GM12878 (cell line): ENCODE results near the gene ECI1. TPM values are rescaled to one million over a fixed set of nuclear protein-coding genes. Genes with fewer than 3 reads are reported as not detected.

Experiments
- ATAC-seq: fragments of 200-7000 bp; cut with Tn5 transposase; 3 replicates; pipeline ENCODE4 v1.9.1; 2020; ENCODE audit warnings: mild to moderate bottlenecking, moderate library complexity
- BruUV-seq: library from RNA; stranded (reverse); fragments of 400-500 nt; replicated peaks from 2 replicates; lab custom pipeline; 2021; lab: Mats Ljungman, UMichigan
- CTCF ChIA-PET: fragments of 300-600 bp; sonication (Branson Sonifier 250); formaldehyde crosslinking; extraction: SDS; loops from one replicate; lab custom pipeline; 2021; ENCODE audit warnings: inconsistent platforms; lab: Yijun Ruan, JAX
- POLR2A ChIA-PET: fragments of 350-600 bp; formaldehyde crosslinking; extraction: SDS; loops from one replicate; lab custom pipeline; 2021; ENCODE audit warnings: inconsistent platforms; lab: Charles Lee
- RAD21 ChIA-PET: fragments of 300-600 bp; sonication (Branson Sonifier 250); formaldehyde crosslinking; loops from one replicate; lab custom pipeline; 2023; ENCODE audit warnings: antibody characterized with exemption; ENCODE audit not compliant: unreplicated experiment; lab: Charles Lee
- SMC1A ChIA-PET: fragments of 300-600 bp; sonication (Branson Sonifier 250); formaldehyde crosslinking; loops from one replicate; lab custom pipeline; 2023; ENCODE audit not compliant: unreplicated experiment, uncharacterized antibody; lab: Charles Lee
- DNase-seq: peaks from one replicate; pipeline ENCODE4 v3.0.0-alpha.2; 2011; ENCODE audit warnings: low read depth, low spot score
- FAIRE-seq: peaks from 3 replicates; lab custom pipeline; 2011; peaks lifted over from hg19 to GRCh38; lab: Jason Lieb, UNC
- H2AFZ ChIP-seq: 2 replicates; pipeline ENCODE4 v1.6.0; 2011; ENCODE audit warnings: low read depth, low read length, control low read depth; ENCODE audit not compliant: control insufficient read depth
- H3K27ac ChIP-seq: 2 replicates; pipeline ENCODE4 v1.5.1; 2011; ENCODE audit warnings: control low read depth; ENCODE audit not compliant: control insufficient read depth, insufficient read depth
- H3K27me3 ChIP-seq, 2 experiments: replicated peaks in 1 of 2; 2 replicates each; pipeline versions ENCODE4 v1.6.0 to v1.6.1; 2011; ENCODE audit warnings: low read length in 1 of 2; ENCODE audit not compliant: control insufficient read depth in 2 of 2, insufficient read depth in 2 of 2
- H3K36me3 ChIP-seq, 2 experiments: 2 replicates each; pipeline ENCODE4 v1.5.1; 2011; ENCODE audit warnings: low read length in 1 of 2; ENCODE audit not compliant: control insufficient read depth in 2 of 2, insufficient read depth in 2 of 2
- H3K4me1 ChIP-seq: 2 replicates; pipeline ENCODE4 v1.6.1; 2011; ENCODE audit warnings: mild to moderate bottlenecking, low read length, moderate library complexity, mixed read lengths; ENCODE audit not compliant: control insufficient read depth, insufficient read depth
- H3K4me2 ChIP-seq: 2 replicates; pipeline ENCODE4 v1.6.0; 2011; ENCODE audit warnings: control low read depth; ENCODE audit not compliant: control insufficient read depth, insufficient read depth
- H3K4me3 ChIP-seq: fragments of 200-600 bp; sonication (generic); 2 replicates; pipeline ENCODE4 v1.5.1; 2016
- H3K79me2 ChIP-seq: 2 replicates; pipeline ENCODE4 v1.6.0; 2011; ENCODE audit warnings: low read length; ENCODE audit not compliant: control insufficient read depth, insufficient read depth
- H3K9ac ChIP-seq: 2 replicates; pipeline ENCODE4 v1.8.0; 2011; ENCODE audit warnings: low read length, control low read depth, mixed read lengths; ENCODE audit not compliant: control insufficient read depth, insufficient read depth
- H3K9me3 ChIP-seq: replicated peaks from 3 replicates; pipeline ENCODE4 v1.5.1; 2011; ENCODE audit warnings: mild to moderate bottlenecking, low read length; ENCODE audit not compliant: control insufficient read depth, insufficient read depth
- H4K20me1 ChIP-seq: 2 replicates; pipeline ENCODE4 v1.6.0; 2011; ENCODE audit not compliant: control insufficient read depth, insufficient read depth
- HDAC2 ChIP-seq: fragments of 200-600 bp; sonication (generic); IDR thresholded peaks from 2 replicates; pipeline ENCODE4 v1.6.1; 2017
- KLF5 ChIP-seq: fragments of 450-650 bp; IDR thresholded peaks from 2 replicates; pipeline ENCODE4 v1.6.1; 2014; ENCODE audit warnings: mild to moderate bottlenecking; ENCODE audit not compliant: partially characterized antibody
- NR2C1 ChIP-seq: fragments of 450-650 bp; IDR thresholded peaks from 2 replicates; pipeline ENCODE4 v1.6.1; 2017; ENCODE audit warnings: antibody characterized with exemption, mild to moderate bottlenecking, moderate library complexity
- NR2C2 ChIP-seq: IDR thresholded peaks from 2 replicates; pipeline ENCODE4 v1.6.1; 2011; ENCODE audit warnings: borderline replicate concordance, low read depth; ENCODE audit not compliant: control insufficient read depth, insufficient read length
- RAD51 ChIP-seq: fragments of 450-650 bp; IDR thresholded peaks from 2 replicates; pipeline ENCODE4 v1.6.1; 2016; ENCODE audit warnings: moderate library complexity, mild to moderate bottlenecking, inconsistent platforms
- ZZZ3 ChIP-seq: IDR thresholded peaks from 2 replicates; pipeline ENCODE4 v1.6.1; 2011; ENCODE audit warnings: low read depth; ENCODE audit not compliant: control insufficient read depth, insufficient read length
- WGBS: methylation state at CpG from one replicate; pipeline ENCODE4 v1.1.6; 2016; ENCODE audit warnings: low lambda C conversion rate; ENCODE audit not compliant: insufficient replicate concordance, insufficient coverage; ENCODE audit errors: missing lambda C conversion rate; 5-methylcytosine and 5-hydroxymethylcytosine counted together
- in situ Hi-C: fragments of 300-500 bp; cut with MboI; formaldehyde crosslinking; loops from 9 replicates; pipeline ENCODE4 v1.14.3; 2018; ENCODE audit warnings: mixed read lengths
- intact Hi-C: fragments of 100-400 bp; cut with micrococcal nuclease; formaldehyde crosslinking; loops from one replicate; pipeline ENCODE4 v1.14.2; 2022; ENCODE audit not compliant: unreplicated experiment
- polyA plus RNA-seq, 11 experiments: library from polyadenylated mRNA; depleted of rRNA in 4 of 11; unstranded in 6 of 11; stranded (reverse) in 5 of 11; fragments of >200 nt; fragmentation: Nextera tagmentation in 4 of 11; fragmentation: Illumina TruSeq in 1 of 11; extraction: Ambion mirVana in 4 of 11; extraction: Trizol in 1 of 11; gene quantifications; 1 replicate in 1 of 11; 2 replicates in 10 of 11; pipeline versions ENCODE4 v1.2.1 to v1.2.3, GENCODE V29; 2011 to 2016; ENCODE audit warnings: inconsistent platforms in 2 of 11, missing spikeins in 2 of 11, low read depth in 1 of 11
- total RNA-seq, 4 experiments: library from RNA; depleted of rRNA in 3 of 4; stranded (reverse); fragments of >200 nt in 3 of 4; fragmentation: Illumina TruSeq in 1 of 4; extraction: Trizol in 1 of 4; gene quantifications; 2 replicates each; pipeline versions ENCODE4 v1.2.1 to v1.2.3, GENCODE V29; 2013 to 2021

Gene ECI1
- total and polyA plus RNA-seq, 10 of the 15 experiments (the other 5 are each of a cell fraction or from before 2014, with no cell fraction given): 2.2 to 82.1 (median 24.8) TPM

- Histone ChIP-seq H2AFZ (no peak overlapping the region), H3K27me3 (no peaks in the 10 kb centered on the region), H3K4me3 (no peak overlapping the region), H4K20me1 (no peaks in the 10 kb centered on the region), H3K36me3 (peaks cover 0 to 22% of the 10 kb centered on the region in 2 experiments; a peak in 2 of 4 replicates), H3K79me2 (peaks cover 1% of the 10 kb centered on the region; the same call in 1 of the 2 replicates), H3K27ac (no peak overlapping the region), H3K4me1 (no peaks in the 10 kb centered on the region), H3K9ac (no peak overlapping the region), H3K4me2 (no peak overlapping the region), H3K9me3 (no peaks in the 10 kb centered on the region)
- DNase-seq (no peak), ATAC-seq (no peak), FAIRE-seq (no peak)
- ChIA-PET RAD21 (interaction anchor here (1.0 kb wide), 1 partner anchor 116 kb away, joined by 3 read pairs; no protein-coding TSS in a partner anchor), CTCF (no interaction called here), SMC1A (no interaction called here), POLR2A (no interaction called here)
- in situ Hi-C loops (no loop called here), intact Hi-C loops (no loop called here)
- WGBS: 86% methylated on average over 17 of the region's 17 CpGs
- no TSS peak for BruUV-seq
- no peak for TF ChIP-seq KLF5
- TF ChIP-seq NR2C2: no peak
- TF ChIP-seq NR2C1: no peak
- no peak for TF ChIP-seq RAD51
- TF ChIP-seq HDAC2: no peak
These were observed 7.1 kb downstream of the ECI1 start for GRCh38 chr16:2244301-2244700.

DNA sequence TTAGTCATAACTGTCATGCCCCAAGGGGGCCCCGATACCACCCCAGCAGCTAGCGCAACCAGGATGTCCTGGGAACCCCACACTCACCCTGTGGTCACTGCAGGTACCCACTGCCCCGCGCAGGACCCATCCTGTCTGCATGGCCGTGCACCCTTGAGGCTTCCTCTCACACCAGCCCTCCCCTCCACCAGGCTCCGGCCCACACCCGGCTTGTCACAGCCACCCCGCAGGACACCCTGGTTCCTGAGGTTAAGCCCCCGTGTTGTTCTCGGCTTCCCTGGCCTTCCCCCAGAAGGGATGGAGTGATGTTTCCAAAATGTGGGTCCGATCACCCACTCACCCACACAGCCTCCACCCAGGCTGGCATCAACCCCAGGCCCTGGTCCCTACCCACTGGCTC, 7.6 kb downstream of the ECI1 start:
- H2AFZ ChIP-seq: no peak overlapping the region
- no peak for TF ChIP-seq ZZZ3
- TF ChIP-seq, all 136 proteins: peak for 0
- BruUV-seq: no TSS peak
- in situ Hi-C loops (no loop called here), intact Hi-C loops (no loop called here)
- ChIA-PET CTCF (no interaction called here), POLR2A (no interaction called here), SMC1A (no interaction called here), RAD21 (interaction anchor here (1.0 kb wide), 1 partner anchor 117 kb away, joined by 3 read pairs; no protein-coding TSS in a partner anchor)
- no peaks in the 10 kb centered on the region for H3K9me3 ChIP-seq
- no peaks in the 10 kb centered on the region for H4K20me1 ChIP-seq
- H3K79me2 ChIP-seq: no peaks in the 10 kb centered on the region; the same call in 1 of the 2 replicates
- H3K4me1 ChIP-seq: no peaks in the 10 kb centered on the region
- H3K4me2 ChIP-seq: no peak overlapping the region
- no peak for FAIRE-seq
- peaks cover 0 to 22% of the 10 kb centered on the region in 2 experiments; a peak in 2 of 4 replicates for H3K36me3 ChIP-seq
- H3K27ac ChIP-seq: no peak overlapping the region
- no peaks in the 10 kb centered on the region for H3K27me3 ChIP-seq
- no peak for DNase-seq
- WGBS: 90% methylated on average over 11 of the region's 11 CpGs
- ATAC-seq: no peak
- no peak overlapping the region for H3K4me3 ChIP-seq
- no peak overlapping the region for H3K9ac ChIP-seq
